CD4-positive, alpha-beta T cell treated with Interleukin-6 at 100 ng/mL for 8 hours (primary cell): ENCODE data around the gene THRB.

Experiments
- DNase-seq: peaks from one replicate; pipeline ENCODE4 v3.0.0-alpha.2; 2020; ENCODE audit warnings: mixed read lengths, low spot score

THRB gene

DNA sequence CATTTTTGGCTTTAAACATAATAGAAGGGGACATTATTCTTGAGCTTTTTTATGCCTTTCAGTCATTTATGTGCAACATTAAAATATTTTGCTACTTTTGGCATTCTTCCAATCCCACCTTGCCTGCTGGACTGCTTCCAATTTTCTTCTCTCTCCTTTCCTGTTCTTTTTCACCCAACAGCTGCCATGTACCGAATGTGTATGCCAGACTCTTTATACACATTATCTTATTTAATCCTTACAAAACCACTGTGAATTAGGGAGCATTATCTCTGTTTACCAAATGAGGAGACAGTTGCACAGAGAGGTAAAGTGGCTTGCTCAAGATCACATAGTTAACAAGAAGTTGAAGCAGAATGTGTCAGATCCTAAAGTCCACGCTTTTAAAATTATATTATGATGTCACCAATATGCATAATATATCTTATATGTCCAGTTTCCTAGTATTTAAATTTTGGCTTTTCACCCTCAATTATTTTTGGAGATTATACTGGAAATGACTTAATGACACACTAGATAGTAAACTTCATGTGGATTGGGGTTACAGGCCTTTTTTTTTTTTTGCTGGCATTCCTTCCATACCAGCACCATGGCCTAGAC lies 231.5 kb downstream of the THRB start:
- DNase-seq: no peak

DNA sequence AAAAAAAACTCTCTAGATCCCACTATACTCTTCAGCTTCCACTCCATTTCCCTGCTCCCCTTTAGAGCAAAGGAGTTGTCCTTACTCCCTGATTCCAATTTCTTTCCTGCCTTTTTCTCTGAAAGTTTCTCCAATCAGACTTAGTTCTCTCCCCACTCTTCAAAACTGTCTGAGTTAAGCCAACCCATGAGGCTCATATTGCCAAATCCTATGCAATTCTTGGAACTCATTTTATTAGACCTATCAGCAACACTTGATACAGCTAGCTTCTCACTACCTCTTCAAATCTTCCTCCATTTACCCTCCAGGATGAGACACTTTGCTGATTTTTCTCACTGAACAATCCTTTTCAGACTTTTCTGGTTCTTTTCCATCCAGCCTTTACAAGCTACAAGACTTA lies 233.1 kb downstream of the THRB start:
- DNase-seq: no peak

DNA sequence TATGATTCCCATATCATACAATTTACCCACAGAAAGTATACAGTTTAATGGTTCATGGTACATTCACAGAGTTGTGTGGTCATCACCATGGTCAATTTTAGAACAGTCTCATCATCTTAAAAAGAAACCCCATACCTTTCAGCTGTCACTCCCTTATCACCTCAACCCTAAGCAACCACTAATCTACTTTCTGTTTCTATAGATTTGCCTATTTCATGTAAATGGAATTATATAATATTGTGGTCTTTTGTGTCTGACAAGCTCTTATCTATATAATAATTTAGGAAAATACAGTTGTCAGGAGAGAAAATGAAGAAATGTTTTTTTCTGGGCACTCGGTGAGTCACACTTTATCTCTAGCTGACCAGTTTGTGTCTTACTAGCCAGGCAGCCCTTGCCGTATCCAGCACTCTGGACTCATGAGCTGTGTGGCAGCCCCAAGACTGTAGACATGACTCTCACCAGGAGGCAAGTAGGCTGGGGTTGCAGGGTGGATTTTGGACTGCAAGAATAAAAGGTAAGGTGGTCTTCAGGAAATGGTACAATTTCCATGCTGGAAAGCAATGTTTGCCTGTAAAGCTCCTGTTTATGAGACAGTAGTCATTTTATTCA lies 234.6 kb downstream of the THRB start:
- DNase-seq: no peak

DNA sequence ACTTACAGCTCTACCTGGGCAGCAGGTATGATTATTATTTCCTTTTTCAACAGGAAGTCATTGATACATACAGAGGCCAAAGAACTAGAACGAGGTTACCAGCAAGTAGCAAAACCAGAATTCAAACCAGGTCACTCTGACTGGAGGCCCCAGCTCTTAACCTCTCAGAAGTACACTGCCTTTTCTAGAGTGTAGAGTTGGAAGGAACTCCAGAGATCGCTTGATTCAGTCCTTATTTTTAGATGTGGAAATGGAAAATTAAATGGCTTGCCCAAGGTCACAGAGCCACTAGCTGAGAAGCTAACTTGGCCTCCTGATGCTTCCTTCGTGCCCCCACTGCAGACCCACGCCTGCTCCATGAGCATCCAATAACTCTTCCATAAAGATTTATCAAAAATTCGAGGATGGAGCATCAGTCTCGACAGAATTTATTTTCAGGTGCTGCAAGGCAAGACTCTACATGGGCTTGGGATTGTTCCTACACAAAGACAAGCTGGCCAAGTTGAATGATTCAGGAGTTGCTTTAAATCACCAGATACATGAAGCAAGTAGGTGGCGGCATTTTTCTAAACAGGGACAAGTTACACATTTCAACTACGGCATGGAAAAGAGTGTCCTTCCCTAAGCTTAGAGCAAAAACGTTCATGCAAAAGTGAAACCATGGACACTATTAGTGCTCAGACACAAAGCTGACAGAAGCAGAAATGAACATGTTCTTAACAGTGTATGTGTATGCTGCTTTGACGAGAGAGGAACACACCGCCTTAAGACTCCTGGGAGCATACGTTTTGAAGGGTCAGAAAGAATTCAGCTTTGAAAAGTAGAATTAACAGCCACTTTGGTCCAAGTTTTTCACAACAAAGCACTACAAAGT lies 235.7 kb downstream of the THRB start:
- DNase-seq: no peak

DNA sequence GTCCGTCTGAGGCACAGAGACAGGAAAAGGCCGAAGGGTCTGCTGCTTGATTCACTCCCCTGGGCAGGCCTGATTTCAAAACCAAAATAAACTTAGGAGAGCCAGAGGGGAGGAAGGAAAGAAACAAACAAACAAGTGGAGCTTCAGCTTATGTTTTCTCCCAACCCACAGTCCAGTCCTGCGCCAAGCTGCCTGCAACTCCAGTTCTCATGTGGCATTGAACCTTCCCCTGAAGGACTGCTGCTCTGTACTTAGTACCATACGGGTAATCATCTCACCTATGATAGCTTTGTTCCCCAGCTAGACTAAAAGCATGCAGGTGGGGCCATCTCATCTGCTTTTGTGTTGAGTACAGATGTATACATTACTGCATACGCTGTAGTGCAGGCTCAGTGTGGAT lies 236.4 kb downstream of the THRB start:
- no peak for DNase-seq

DNA sequence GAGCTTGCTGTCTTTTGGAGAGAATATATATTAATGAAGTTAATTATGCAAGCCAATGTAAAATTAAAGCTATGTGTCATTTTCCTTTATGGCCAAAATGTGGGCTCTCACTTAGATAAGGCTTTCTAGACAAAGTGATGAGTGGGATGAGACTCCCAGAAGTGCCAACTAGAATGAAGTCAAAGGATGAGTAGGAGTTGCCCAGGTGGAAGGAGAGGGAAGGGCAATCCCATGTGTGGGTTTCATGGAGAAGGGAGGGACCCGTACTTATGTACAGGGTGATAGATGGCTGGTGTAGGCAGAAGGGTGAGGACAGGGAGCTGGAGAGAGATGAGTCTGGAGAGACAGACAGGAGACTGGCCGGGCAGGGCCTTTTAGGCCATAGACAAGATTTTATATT lies 239.2 kb downstream of the THRB start:
- DNase-seq: no peak

DNA sequence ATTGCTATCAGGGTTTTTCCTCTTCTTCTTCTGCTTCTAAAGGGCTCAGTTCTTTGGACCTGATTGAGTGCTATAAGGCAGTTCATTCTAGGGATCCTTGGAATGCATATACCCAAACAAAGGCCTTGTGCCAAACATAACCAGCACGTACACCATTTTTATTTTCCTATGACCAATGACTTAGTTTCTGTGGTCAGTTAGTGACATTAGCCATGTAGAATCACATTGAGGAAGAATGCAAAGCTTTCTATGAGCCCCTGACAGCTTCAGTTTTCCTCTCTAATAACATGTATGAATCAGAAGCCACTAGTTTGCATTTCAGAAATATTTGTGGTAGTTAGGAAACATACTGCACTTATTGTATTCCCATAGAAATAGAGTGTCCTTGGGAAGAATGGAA lies 240.0 kb downstream of the THRB start:
- no peak for DNase-seq

DNA sequence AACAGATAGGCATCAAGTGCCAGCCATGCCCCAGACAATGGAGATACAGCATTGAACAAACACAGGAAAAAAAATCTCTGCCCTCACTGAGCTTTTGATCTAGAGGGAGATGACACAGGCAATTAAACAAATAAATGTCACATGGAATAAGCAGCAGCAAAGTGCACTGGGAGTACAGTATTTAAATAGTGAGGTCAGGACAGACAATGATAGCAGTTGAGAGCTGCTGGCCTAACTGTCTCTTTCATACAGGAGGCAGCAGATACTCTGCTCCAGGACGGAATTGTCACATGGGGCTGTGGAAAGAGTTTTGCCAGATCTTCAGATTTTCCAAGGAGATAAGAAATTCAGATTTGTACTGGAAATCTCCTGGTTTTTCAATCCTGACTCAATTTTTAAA lies 241.3 kb downstream of the THRB start:
- DNase-seq: no peak

DNA sequence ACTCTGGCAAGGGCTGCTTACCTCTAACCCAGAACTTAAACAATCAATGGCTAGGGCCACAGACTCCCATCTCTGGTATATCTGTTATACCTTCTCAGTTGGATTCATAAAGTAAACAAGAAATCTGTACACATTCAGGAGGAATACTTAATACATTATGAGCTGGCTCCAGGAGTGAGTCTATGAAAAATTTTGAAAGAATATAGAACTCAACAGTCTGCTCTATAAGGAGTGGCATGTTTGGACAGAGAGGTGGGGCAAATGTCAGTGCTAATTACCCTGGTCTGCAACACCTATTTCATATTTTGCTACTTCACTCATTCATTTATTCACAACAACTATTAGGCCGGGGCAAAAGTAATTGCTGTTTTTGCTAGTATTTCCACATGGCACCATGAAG lies 245.1 kb downstream of the THRB start:
- DNase-seq: no peak

DNA sequence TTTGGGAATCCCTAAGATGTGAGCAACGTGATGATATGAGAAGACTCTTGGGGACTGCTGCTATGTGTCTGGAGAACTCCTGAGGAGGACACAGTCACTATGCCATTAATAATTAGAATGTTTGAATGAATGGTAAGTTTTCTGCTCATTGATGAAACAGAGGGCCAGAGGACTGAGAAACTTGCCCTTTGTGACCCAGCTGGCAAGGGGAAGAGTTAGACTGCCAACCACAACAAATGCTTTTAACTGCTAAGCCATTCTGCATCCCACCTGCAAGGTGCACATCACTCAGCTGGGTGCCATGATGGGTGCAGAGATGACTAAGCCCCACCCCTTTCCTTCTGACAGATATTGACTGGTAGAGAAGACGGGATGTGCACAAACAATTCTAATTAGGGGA lies 249.6 kb downstream of the THRB start:
- no peak for DNase-seq

DNA sequence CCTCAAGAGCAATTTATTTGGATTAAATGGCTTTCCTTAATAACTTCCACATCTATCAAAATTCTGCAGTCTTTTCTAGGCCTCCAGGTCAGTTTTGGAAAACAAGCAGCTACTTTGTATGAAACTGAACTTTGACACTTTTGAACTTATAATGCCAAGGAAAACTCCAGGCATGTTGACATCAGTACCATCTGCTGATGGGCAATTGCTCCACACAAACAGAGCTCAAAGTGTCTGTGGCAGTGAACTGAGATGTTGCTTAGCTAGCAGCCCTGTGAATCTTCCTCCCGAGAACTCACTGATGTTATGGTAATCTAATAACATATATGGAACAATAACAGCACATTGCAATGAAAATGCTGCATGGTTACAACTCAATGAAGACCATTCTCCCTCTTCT lies 250.2 kb downstream of the THRB start:
- DNase-seq: no peak

DNA sequence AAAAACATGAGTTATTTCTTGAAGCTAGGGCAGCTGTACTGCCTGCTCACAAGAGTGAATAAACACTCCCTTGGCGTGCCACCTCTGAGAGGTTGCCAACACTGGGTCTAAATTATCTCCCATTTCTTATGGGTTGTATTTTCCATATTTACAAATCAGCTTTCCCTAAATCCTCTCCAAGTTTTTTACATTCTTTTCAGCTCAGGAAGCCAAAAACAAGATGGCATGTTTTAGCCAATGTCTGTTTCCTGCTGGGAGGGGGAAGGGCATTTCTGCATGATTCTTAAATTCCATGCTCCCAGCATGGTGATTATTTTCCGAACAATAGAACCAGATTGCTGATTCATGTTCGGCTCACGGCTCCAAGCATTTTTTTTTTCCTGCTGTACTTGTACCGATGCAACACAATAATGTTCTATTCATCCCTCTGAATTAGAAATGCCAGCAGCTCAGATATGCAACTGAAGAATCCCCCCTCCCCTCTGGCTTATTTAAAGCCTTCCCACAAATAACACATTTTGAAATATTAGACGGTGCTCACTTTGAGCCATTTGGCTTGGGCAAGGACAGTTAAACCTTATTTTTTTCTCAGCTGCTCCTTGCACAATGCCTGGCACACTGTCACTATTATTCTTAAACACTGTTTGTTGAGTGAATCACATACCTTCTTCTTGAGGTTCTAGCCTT lies 252.5 kb downstream of the THRB start:
- DNase-seq: no peak

DNA sequence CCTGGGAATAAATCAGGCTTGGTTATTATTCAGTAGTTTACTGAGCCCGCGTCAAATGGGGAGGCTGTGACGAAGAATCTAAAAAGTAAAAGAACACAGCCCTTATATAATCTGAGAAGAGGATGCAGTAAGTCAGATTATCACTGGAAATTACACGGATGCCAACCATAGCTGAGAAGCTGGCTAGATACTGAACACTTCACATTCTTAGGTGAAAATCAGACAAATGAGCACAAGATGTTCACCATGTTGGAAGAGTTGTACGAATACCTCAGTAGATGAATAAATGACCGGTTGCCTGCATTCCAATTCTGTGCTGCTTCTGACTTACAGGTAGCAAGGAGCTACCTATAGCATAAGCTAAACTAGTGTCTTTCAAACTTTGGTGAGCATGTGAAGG lies 254.3 kb downstream of the THRB start:
- DNase-seq: no peak

DNA sequence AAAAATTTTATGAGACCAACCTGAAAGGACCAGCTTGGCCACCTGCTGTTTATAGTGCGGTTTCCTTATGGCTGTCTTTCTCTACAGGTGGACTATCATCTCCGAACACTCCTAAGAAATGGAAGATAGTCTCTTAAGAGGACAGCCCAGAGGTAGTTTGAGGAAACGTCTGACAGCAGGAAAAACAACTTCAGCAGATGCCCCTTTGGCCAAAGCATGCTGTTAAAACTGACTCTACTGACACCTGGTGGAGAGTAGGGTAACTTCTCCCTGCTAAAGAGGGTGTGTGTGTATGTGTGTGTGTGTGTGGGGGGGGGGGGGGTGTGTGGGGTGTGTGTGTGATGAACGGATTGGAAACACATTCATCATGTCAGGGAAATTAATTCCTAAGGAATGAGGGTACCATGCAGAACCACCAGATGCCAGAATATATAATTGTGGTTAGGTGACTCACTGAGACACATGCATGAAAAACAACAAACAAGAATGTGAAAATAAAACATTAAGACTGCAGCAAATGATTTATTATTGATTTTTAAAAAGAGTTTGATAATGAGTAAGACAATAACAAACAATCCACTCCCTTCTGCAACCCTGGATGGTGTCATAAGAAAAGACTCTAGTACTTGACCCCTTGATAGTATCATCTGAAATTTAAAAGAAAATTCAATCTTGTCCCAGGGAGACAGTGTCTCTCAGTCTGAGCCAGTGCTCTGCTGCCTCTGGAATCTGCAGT lies 256.5 kb downstream of the THRB start:
- DNase-seq: peak; percentile 22

DNA sequence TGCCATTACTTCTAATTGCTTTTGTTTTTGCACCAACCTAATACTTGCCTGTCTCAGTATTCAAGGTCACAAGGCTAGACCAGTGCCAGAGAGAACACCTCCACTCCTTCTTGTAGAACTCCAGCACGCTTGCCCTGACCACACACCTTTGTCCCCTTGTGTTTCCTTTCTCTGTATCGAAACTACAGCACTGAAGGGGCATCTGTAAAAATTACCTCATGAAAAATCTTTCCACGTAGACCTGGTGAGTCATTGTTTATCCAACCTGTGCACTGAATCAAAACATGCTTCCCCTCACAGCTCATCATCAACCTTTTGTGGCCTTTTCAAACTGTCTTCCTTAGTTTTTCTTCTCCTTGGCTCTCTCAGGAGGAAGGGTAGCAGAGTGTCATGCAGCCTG lies 259.5 kb downstream of the THRB start:
- no peak for DNase-seq

DNA sequence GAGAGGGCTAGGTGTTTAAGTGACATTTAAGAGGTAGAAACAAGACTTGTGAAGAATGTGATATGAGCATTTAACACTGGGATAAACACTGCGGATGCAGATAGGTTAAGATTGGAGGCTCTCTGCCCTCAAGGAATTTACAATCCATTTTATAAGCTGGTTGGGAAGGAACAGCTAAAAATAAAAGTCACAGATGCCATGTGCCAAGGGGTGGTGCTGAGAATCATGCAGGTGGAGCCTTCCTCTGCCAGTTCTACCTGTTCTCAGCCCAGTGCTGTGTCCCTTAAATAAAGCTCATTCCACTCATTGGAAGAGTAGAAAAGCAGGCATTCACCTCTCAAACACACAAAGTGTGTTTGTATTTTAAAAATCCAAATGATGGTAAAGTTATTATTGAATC lies 261.9 kb downstream of the THRB start:
- DNase-seq: no peak

DNA sequence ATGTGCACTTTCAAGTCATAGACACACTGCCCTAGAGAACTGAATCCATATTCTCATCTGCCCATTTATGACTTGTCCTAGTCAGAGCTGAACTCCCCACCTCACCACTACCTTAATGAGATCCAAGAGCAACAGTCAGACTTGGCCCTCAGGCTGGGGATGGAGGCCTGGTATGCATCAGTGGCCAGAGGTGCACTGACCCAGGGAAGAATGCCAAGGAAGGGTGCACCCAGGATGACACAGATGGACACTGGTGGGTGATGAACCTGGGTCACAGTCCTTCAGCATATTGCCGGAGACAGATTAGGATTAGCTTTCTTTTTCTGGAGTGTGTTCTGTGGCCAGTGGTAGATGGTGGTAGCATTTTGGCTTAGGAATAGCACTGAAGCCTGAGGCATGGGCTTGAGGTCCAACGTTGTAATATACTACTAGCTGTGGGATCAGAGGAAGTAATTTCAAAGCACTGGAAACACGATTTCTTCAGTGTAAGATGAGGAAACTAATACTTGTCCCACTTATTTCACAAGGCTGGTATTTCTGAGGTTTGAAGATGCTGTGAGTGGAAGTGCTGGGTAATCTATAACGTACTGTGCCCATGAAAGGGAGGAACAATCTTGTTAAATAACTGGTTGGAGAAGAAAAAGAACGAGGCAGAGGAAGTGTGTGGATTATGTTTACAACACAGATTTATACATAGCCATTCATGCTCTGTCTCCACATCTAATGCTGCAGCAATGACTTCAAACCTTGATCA lies 265.0 kb downstream of the THRB start:
- no peak for DNase-seq

DNA sequence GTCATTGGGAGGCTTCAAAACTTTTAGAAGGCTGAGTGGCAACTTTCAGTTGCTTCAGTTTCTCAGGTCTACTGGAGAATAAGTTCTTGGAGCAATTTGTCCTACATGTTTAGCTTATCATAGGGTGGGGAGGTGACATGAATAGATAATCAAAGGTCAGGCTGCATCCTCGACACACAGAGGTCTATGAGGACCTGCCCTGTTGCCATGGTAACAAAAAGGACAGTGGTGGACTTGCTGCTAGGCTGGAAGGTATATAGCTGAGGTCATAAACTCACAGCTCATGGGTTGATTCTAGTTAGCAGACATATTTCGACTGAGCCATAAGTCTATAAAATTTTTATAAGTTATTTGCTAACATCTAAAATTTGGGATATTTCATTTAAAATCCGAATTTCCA lies 267.0 kb downstream of the THRB start:
- no peak for DNase-seq

DNA sequence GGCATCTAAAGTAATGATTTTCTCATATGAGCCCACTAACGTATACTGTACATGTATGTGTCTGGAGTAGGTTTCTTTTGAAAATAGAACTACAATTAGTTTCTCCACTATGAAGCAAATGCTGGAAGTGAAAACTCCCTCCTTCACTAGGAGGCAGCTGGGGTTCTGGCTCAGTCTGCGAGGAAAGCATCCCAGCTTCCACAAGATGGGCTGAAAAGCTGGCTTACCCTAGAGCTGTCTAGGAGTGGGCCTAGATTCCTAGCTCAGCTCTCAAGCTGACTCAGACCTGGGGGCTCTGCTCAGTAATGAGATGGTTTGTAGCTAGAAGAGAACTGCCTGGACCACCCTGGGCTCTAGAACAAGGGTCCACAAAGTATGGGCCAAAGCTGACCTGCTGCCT lies 268.3 kb downstream of the THRB start:
- DNase-seq: no peak

DNA sequence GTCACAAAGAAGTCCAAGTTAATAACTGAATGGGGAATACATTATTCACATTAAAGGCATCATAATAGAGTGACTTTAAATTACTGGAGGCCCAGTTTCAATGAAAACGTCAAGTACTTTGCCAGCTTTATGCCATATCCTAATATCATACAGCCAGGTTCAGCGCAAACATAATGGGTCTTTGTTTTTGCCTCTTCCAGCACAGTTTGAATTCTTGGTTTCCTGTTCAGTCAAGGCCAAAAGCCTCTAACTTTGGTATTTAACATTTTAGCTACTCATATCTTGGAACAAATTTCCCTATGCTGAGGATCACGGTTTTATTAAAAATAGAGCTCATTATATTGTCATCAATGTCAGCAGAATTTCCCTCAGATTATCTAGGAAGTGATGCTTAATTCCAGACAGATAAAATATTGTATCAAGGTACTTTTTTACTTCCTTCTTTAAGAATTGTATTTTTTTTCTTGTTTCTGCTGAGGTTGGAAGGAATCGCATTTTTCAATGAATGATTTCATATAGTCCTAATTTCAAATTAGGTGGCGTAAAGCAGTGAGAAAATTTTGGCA lies 269.2 kb downstream of the THRB start:
- DNase-seq: no peak
